Neural crest cell (in vitro differentiated cells): Measurements from ENCODE around the gene CHAF1A. TPM values are rescaled to one million over a fixed set of nuclear protein-coding genes. Genes with fewer than 3 reads are reported as not detected.
A peak's percentile ranks its signal among the peaks of the same experiment; 100 is the strongest.

Source experiments
- DNase-seq: peaks from one replicate; pipeline ENCODE4 v3.0.0; 2021; ENCODE audit warnings: low read depth, mixed read lengths, low spot score
- H3K27ac Mint-ChIP-seq: one replicate; pipeline ENCODE4 v1.8.0; 2021; ENCODE audit warnings: mild to moderate bottlenecking, mixed read lengths; ENCODE audit not compliant: unreplicated experiment
- H3K27me3 Mint-ChIP-seq: 2 replicates; pipeline ENCODE4 v1.8.0; 2021; ENCODE audit warnings: low read depth, mild to moderate bottlenecking, mixed read lengths
- H3K36me3 Mint-ChIP-seq: 2 replicates; pipeline ENCODE4 v1.8.0; 2021; ENCODE audit warnings: low read depth, mild to moderate bottlenecking, mixed read lengths
- H3K4me1 Mint-ChIP-seq: 2 replicates; pipeline ENCODE4 v1.8.0; 2021; ENCODE audit warnings: mixed read lengths
- H3K4me3 Mint-ChIP-seq: one replicate; pipeline ENCODE4 v1.8.0; 2021; ENCODE audit warnings: mild to moderate bottlenecking, mixed read lengths
- H3K9me3 Mint-ChIP-seq: 2 replicates; pipeline ENCODE4 v1.8.0; 2021; ENCODE audit warnings: mixed read lengths
- CTCF ChIP-seq: fragments of 200-600 bp; sonication (generic); conservative IDR thresholded peaks from 2 replicates; pipeline ENCODE4 v1.5.0; 2021; ENCODE audit warnings: antibody characterized with exemption, mild to moderate bottlenecking
- total RNA-seq: library from RNA; stranded (reverse); gene quantifications from 2 replicates; pipeline ENCODE4 v1.2.1, GENCODE V29; 2021

The CHAF1A gene
- total RNA-seq, 1 donor from 2014 or later, result 120 TPM

DNA sequence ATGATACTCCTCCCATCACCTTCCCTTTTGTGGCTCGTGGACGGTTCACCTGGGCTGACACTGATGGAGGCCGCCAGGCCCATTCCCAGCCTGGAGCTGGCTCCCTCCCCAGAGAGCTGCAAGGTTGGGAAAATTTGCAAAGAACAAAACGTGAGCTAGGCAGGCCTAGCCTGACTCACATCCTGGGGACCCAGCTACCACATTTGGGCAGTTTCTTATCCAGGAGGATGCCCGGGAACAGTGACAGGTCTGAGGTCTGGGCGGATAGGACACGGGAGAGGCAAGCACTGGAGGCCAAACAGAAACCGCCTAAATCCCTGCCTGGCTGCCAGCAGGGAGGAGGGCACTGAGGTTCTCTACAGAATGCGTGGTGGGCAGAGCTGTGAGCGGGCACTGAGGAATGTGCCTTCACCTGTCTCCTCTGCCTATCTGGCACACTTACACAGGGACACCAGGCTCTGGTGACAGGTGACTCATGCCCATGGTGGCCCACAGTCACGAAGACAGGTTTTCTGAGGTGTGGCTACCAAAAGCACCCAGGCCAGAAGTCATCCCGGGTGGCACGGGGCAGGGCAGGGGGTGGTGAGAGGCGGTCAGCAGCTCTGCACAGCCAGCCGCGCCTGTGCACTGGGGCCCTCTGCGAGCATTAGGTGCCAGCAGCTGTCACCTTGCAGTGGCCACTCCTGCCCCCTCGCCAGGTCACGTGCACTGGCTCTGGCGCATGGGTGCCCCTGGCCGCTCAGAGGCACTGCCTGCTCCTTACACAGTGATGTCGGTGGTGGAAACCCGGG lies 25.3 kb upstream of the CHAF1A start:
- no peak overlapping the region for H3K4me3 Mint-ChIP-seq
- no peaks in the 10 kb centered on the region for H3K9me3 Mint-ChIP-seq
- peaks cover 27% of the 10 kb centered on the region for H3K4me1 Mint-ChIP-seq
- no peaks in the 10 kb centered on the region for H3K36me3 Mint-ChIP-seq
- DNase-seq, result no peak
- H3K27ac Mint-ChIP-seq, result no peak overlapping the region
- TF ChIP-seq CTCF, result no peak
- no peaks in the 10 kb centered on the region for H3K27me3 Mint-ChIP-seq

DNA sequence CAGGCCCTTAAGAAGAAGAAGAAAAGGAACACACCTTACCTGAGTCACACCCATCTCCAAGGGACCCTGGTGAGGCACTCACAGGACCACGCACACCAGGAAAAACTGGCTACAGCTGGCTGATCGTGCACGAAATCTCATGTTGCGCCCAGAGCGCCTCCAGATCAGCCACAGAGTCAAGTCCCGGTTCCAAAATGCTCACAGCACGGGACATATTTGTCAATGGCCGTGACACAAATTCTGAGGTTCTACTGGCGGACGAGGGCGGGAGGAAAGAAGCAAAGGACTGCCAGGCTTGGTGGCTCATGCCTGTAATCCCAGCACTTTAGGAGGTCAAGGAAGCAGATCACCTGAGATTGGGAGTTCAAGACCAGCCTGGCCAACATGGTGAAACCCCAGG lies 23.6 kb upstream of the CHAF1A start:
- Mint-ChIP-seq H3K9me3 (no peaks in the 10 kb centered on the region), H3K36me3 (no peaks in the 10 kb centered on the region), H3K27ac (no peak overlapping the region), H3K27me3 (no peaks in the 10 kb centered on the region), H3K4me3 (no peak overlapping the region), H3K4me1 (peaks cover 24% of the 10 kb centered on the region)
- no peak for DNase-seq
- TF ChIP-seq CTCF, result no peak

- Mint-ChIP-seq H3K27ac (peak overlapping the region; percentile 44), H3K27me3 (no peaks in the 10 kb centered on the region), H3K36me3 (no peaks in the 10 kb centered on the region), H3K9me3 (no peaks in the 10 kb centered on the region), H3K4me1 (peaks cover 21% of the 10 kb centered on the region), H3K4me3 (no peak overlapping the region)
- no peak for TF ChIP-seq CTCF
- DNase-seq, result no peak
These were observed 22.8 kb upstream of the CHAF1A start for GRCh38 chr19:4379383-4380253.

DNA sequence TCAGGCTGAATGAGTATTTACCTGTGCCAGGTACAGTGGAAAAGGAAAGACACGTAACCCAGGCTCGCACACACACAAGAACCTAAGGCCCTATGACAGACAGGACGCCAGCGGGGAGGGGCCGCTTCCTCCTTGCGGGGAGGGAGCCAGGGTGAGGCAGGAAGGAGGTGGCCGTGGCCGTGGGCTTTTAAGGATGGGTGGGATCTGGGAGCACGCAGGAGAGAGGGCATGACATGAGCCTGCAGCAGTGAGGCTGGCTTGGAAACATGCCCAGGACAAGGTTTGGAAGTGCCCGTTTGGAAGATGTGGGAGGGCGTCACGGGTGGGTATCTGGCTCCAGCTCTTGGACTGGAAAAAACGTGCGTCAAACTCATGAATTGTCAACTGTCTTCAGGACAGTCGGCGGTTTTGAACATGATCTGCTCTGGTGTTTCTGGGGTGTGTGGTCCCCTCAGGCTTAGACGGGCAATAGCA lies 22.1 kb upstream of the CHAF1A start:
- Mint-ChIP-seq H3K4me3 (no peak overlapping the region), H3K9me3 (no peaks in the 10 kb centered on the region), H3K27ac (peak overlapping the region; percentile 94), H3K36me3 (no peaks in the 10 kb centered on the region), H3K4me1 (peaks cover 23% of the 10 kb centered on the region), H3K27me3 (no peaks in the 10 kb centered on the region)
- TF ChIP-seq CTCF, result no peak
- DNase-seq, result no peak

- Mint-ChIP-seq H3K27me3 (no peaks in the 10 kb centered on the region), H3K4me3 (no peak overlapping the region), H3K9me3 (no peaks in the 10 kb centered on the region), H3K36me3 (no peaks in the 10 kb centered on the region), H3K27ac (no peak overlapping the region), H3K4me1 (peaks cover 44% of the 10 kb centered on the region)
- DNase-seq, result no peak
- no peak for TF ChIP-seq CTCF
These were observed 17.0 kb upstream of the CHAF1A start for GRCh38 chr19:4385291-4386040.
